ENCODE results near the gene FMO1. TPM values are rescaled to one million over a fixed set of nuclear protein-coding genes. Genes with fewer than 3 reads are reported as not detected.

FMO1 gene
- total RNA-seq, 1 donor from 2014 or later = not detected

DNA sequence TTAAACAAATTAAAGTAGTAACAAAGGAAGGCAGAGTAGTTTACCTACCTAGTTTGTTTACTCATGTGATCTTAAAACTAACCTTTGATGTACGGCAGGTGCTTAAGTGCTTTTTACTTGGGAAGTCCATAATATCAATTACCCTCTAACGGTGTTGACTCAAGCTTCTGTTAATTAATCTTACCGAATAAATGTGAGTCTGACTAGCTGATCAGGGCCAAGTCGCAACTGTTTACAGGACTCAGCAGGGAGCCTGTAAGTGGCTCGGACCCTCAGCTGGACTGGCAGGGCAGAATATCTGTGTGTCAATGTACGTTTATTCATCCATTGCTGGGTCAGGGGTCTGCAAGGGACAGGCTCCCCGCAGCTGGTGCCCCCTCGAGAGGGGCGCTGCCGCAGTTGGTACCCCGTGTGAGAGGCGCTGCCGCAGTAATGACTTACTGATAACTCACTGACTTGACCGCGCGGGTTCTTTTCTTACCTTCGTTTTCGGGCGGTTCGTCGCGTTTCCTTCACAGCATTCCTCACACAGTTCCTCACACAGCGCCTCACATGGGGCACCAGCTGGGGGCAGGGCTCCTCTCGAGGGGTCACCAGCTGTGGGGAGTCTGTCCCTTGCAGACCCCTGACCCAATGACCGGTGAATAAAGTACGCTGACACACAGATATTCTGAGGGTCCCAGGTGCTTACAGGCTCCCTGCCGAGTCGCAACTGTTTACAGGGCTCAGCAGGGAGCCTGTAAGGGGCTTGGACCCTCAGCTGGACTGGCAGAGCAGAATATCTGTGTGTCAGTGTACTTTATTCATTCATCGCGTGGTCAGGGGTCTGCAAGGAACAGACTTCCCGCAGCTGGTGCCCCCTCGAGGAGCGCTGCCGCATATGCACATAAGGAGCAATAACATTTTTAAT, 3.0 kb downstream of the FMO1 start:
- intact Hi-C loops (cut with micrococcal nuclease) = no loop called here
- no peaks in the 10 kb centered on the region for H3K36me3 Mint-ChIP-seq (ENCODE audit: low read depth)
- no peaks in the 10 kb centered on the region for H3K9me3 Mint-ChIP-seq
- peaks cover 9% of the 10 kb centered on the region for H3K4me1 Mint-ChIP-seq (ENCODE audit: low read depth)
- H3K27me3 Mint-ChIP-seq (ENCODE audit: low read depth) = peaks cover 51% of the 10 kb centered on the region
- H3K27ac Mint-ChIP-seq = no peak overlapping the region
- H3K4me3 Mint-ChIP-seq (ENCODE audit: low read depth) = peak overlapping the region; percentile 77
- DNase-seq (ENCODE audit: low spot score) = peak; percentile 18

DNA sequence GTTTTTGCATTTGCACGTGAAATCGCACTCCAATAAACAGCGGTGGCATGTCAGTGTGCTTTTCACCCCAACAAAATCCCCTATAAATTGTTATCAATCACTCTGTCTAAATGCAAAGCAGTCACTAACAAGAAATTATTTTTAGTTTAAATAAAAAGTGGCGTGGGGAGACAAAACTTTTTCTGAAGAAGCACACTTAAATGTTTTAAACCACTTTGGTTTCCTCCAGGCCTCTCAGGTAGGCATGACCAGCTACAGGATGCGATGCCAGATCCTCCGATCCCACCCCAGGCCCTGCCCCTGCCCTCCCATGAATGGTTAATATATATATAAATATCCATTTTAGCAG, 3.6 kb downstream of the FMO1 start:
- peak overlapping the region; percentile 77 for H3K4me3 Mint-ChIP-seq (ENCODE audit: low read depth)
- peaks cover 9% of the 10 kb centered on the region for H3K4me1 Mint-ChIP-seq (ENCODE audit: low read depth)
- DNase-seq (ENCODE audit: low spot score) = no peak
- no peak overlapping the region for H3K27ac Mint-ChIP-seq
- H3K27me3 Mint-ChIP-seq (ENCODE audit: low read depth) = peaks cover 51% of the 10 kb centered on the region
- intact Hi-C loops (cut with micrococcal nuclease) = no loop called here
- H3K36me3 Mint-ChIP-seq (ENCODE audit: low read depth) = no peaks in the 10 kb centered on the region
- no peaks in the 10 kb centered on the region for H3K9me3 Mint-ChIP-seq

DNA sequence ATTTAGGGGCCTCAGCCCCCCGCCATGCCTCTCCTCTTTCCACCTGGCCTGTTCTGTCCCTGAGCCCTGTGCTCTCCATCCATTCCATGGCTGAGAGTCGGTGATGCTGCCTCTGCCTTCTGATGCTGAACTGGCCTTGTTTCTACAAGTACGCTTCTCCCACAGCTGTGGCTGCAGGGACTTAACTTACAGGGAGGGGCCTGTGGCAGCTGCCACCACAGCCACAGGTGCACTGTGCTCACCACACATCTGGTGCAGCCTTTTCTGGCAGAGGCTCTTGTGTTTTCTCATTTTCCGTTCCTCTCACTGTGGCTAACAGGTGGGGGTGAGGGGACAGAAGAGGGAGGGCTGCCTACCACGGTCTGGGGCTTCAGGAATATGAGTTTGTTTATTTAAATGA, 4.2 kb downstream of the FMO1 start:
- Mint-ChIP-seq H3K36me3 (ENCODE audit: low read depth) (no peaks in the 10 kb centered on the region), H3K27me3 (ENCODE audit: low read depth) (peaks cover 51% of the 10 kb centered on the region), H3K9me3 (no peaks in the 10 kb centered on the region), H3K27ac (no peak overlapping the region), H3K4me3 (ENCODE audit: low read depth) (peak overlapping the region; percentile 49), H3K4me1 (ENCODE audit: low read depth) (peaks cover 9% of the 10 kb centered on the region)
- intact Hi-C loops (cut with micrococcal nuclease) = no loop called here
- DNase-seq (ENCODE audit: low spot score) = no peak

DNA sequence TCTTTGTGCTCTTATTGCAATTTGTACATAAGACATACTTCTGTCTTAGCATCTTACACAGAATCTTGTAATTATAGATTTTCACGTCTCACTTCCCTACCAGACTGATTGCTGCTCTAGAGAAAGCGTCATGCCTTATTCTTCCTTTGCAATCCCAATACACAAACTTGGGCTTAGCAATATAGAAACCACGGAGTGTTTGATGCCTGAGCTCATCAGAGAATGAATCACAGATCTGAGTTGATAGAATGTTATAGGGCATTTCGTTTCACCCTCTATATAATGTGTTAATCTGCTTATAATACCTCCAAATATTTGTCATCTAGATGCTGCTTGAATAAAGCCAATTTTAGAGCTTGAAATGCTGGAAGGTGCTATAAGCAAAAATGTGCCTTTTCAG, 6.6 kb downstream of the FMO1 start:
- Mint-ChIP-seq H3K4me3 (ENCODE audit: low read depth) (no peak overlapping the region), H3K9me3 (no peaks in the 10 kb centered on the region), H3K27me3 (ENCODE audit: low read depth) (peaks cover 37% of the 10 kb centered on the region), H3K36me3 (ENCODE audit: low read depth) (no peaks in the 10 kb centered on the region), H3K4me1 (ENCODE audit: low read depth) (peaks cover 9% of the 10 kb centered on the region), H3K27ac (no peak overlapping the region)
- intact Hi-C loops (cut with micrococcal nuclease) = no loop called here
- no peak for DNase-seq (ENCODE audit: low spot score)

DNA sequence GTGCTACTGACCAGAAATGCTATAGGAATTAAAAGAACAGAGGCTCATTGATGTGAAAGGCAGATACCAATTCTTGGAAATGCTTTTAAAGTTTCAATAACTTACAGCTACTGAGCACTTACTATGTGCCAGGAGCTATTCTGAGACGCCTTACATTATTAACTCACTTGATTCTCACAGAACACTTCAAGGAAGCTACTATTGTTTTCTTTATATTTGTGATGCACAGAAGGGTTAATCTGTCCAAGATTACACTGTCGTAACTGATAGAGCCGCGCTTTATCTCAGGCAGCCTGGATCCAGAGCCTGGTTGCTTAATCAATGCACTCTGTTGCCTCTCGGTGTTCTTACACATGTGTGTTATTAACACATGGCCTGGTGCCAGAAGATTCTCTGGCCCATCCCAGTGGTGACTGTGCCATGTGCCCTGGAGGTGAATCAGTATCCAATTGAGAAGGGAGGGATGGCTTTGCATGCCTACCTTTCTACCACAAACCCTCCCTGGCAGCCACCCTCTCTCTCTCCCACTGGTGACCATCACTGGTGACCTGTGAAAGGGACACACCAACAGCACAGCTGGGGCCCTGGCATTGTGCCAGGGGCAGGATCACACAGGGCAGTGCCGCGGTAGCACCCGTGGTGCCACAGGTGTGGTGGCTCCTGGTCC, 8.8 kb downstream of the FMO1 start:
- peaks cover 22% of the 10 kb centered on the region for H3K27me3 Mint-ChIP-seq (ENCODE audit: low read depth)
- H3K9me3 Mint-ChIP-seq = no peaks in the 10 kb centered on the region
- no peak overlapping the region for H3K27ac Mint-ChIP-seq
- intact Hi-C loops (cut with micrococcal nuclease) = no loop called here
- H3K36me3 Mint-ChIP-seq (ENCODE audit: low read depth) = no peaks in the 10 kb centered on the region
- H3K4me3 Mint-ChIP-seq (ENCODE audit: low read depth) = no peak overlapping the region
- peaks cover 4% of the 10 kb centered on the region for H3K4me1 Mint-ChIP-seq (ENCODE audit: low read depth)
- no peak for DNase-seq (ENCODE audit: low spot score)

DNA sequence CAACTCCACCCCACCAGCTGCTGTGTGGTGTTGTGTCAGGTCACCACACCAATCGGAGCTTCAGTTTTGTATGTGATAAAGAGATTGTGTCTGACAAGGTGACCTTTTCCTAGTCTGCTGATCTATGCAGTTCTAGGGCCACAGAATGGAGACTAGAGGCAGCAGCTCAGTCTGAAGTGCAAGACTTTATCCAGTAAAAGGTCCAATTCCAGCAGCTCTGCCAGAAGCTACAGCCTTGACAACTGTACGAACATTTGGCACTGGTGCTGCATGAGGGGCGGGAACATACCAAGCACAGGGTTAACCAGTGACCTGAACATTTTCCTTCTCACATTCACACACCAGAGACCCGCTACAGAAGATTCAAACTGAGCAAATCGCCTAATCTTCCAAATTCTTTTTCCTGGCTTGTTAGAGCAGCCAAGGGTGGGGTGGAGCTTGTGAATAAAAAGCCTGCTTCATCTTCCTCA, 9.3 kb downstream of the FMO1 start:
- Mint-ChIP-seq H3K27ac (no peak overlapping the region), H3K36me3 (ENCODE audit: low read depth) (no peaks in the 10 kb centered on the region)
- intact Hi-C loops (cut with micrococcal nuclease) = no loop called here

DNA sequence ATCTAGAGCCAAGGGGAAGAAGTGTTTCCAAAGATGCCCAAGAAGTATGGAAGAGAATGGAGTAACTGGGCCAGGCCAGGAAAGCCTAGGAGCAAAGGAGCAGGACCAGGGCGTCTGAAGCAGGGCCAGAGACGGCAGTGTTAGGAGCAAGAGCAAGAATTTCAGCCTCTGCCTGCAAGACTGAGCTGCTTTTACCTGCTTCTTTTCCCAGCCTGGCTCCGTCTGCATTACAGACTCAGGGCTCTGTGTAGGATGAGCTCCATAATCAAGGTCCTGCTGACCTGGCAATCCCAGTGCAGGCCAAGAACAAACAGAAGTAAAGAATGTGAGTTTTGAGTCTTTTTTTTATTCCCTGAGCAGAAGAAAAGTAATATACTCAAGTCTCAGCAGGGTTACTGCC, 10.1 kb downstream of the FMO1 start:
- intact Hi-C loops (cut with micrococcal nuclease) = no loop called here
- Mint-ChIP-seq H3K27ac (no peak overlapping the region), H3K27me3 (ENCODE audit: low read depth) (peaks cover 13% of the 10 kb centered on the region), H3K4me1 (ENCODE audit: low read depth) (no peaks in the 10 kb centered on the region), H3K36me3 (ENCODE audit: low read depth) (no peaks in the 10 kb centered on the region), H3K9me3 (no peaks in the 10 kb centered on the region), H3K4me3 (ENCODE audit: low read depth) (no peak overlapping the region)
- DNase-seq (ENCODE audit: low spot score) = no peak

More for the DNA sequence above, 9.3 kb downstream of the FMO1 start:
- Mint-ChIP-seq H3K27me3 (ENCODE audit: low read depth) (peaks cover 18% of the 10 kb centered on the region), H3K4me1 (ENCODE audit: low read depth) (peaks cover under 1% of the 10 kb centered on the region), H3K9me3 (no peaks in the 10 kb centered on the region), H3K4me3 (ENCODE audit: low read depth) (no peak overlapping the region)
- DNase-seq (ENCODE audit: low spot score) = no peak

DNA sequence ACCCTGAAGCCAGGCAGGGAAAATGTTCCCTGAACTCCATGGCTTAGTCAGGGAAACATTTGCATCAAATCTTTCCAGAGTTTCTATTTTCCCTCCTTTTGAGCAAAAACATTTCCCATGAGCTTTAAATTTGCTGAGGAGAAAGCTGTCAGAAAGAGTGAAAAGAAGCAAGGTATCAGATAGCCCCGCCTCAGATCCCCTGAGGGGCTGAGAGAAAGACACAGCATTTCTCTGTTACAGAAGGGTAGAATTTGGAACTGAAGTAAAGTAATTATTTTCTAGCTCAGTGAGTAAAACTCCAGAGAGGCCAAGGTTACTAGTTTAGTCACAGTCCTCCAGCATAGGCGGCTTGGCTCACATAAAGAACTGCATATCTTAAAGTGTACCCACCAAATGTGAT, 10.6 kb downstream of the FMO1 start:
- H3K27me3 Mint-ChIP-seq (ENCODE audit: low read depth) = peaks cover 12% of the 10 kb centered on the region
- intact Hi-C loops (cut with micrococcal nuclease) = no loop called here
- H3K36me3 Mint-ChIP-seq (ENCODE audit: low read depth) = no peaks in the 10 kb centered on the region
- no peaks in the 10 kb centered on the region for H3K9me3 Mint-ChIP-seq
- H3K4me1 Mint-ChIP-seq (ENCODE audit: low read depth) = no peaks in the 10 kb centered on the region
- H3K4me3 Mint-ChIP-seq (ENCODE audit: low read depth) = no peak overlapping the region
- DNase-seq (ENCODE audit: low spot score) = no peak
- no peak overlapping the region for H3K27ac Mint-ChIP-seq

DNA sequence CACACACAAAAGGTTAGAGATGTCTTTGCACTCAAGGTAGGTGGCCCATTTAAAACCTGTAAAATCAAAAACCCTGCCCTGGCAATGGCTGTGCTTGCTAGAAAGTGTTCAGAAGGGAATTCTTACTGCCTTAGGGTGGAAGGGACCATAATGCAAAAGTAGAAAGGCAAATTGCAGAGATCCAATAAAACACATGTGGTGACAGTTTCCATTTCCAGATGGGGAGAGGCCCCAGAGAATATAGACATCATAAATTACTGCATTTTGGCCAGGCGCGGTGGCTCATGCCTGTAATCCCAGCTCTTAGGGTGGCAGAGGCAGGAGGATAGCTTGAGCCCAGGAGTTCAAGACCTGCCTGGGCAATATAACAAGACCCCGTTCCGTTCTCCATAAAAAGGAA, 13.0 kb downstream of the FMO1 start:
- no peaks in the 10 kb centered on the region for H3K9me3 Mint-ChIP-seq
- DNase-seq (ENCODE audit: low spot score) = no peak
- no peak overlapping the region for H3K4me3 Mint-ChIP-seq (ENCODE audit: low read depth)
- H3K27me3 Mint-ChIP-seq (ENCODE audit: low read depth) = no peaks in the 10 kb centered on the region
- H3K27ac Mint-ChIP-seq = no peak overlapping the region
- intact Hi-C loops (cut with micrococcal nuclease) = no loop called here
- no peaks in the 10 kb centered on the region for H3K36me3 Mint-ChIP-seq (ENCODE audit: low read depth)
- no peaks in the 10 kb centered on the region for H3K4me1 Mint-ChIP-seq (ENCODE audit: low read depth)

DNA sequence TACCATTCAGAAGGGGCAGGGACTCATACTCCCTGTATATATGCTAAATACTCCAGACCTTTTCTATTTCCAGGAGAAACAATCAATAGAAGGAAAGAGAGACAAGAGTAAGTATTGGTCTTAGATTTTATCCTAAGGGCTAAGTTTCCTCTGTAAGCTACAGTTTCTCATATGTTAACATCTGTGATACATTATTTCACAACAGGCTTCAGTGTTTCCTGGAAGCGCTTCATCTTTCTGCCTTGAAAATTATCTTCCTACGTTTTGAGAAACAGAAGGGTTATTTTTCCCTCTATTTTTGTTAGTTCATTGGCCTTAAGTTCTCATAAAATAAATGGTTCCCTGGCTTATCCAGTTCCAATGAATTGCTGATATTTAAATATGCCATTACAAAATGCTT, 15.6 kb downstream of the FMO1 start:
- DNase-seq (ENCODE audit: low spot score) = no peak
- no peak overlapping the region for H3K27ac Mint-ChIP-seq
- no peaks in the 10 kb centered on the region for H3K36me3 Mint-ChIP-seq (ENCODE audit: low read depth)

DNA sequence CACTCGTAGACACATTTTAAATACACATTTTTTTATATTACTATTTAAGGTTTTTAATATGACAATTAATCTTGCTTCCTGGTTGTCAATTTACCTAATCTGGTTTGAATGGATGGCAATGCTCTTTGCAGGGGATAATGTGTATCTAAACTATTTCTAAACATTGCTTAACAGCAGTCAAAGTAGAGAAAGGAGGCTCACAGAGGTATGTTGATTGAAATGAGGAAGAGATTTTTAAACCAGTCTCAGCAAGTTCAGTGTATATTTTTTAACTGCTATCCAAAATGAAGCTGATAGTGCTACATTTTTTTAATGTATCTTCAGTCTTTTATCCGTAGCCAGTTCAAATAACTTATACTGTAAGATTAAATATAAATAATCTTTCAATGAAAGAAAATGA, 17.4 kb downstream of the FMO1 start:
- Mint-ChIP-seq H3K27me3 (ENCODE audit: low read depth) (peaks cover 11% of the 10 kb centered on the region), H3K9me3 (no peaks in the 10 kb centered on the region), H3K27ac (no peak overlapping the region), H3K4me3 (ENCODE audit: low read depth) (no peak overlapping the region), H3K36me3 (ENCODE audit: low read depth) (no peaks in the 10 kb centered on the region), H3K4me1 (ENCODE audit: low read depth) (no peaks in the 10 kb centered on the region)
- DNase-seq (ENCODE audit: low spot score) = no peak
- intact Hi-C loops (cut with micrococcal nuclease) = no loop called here

More for the DNA sequence above, 15.6 kb downstream of the FMO1 start:
- Mint-ChIP-seq H3K4me3 (ENCODE audit: low read depth) (no peak overlapping the region), H3K4me1 (ENCODE audit: low read depth) (no peaks in the 10 kb centered on the region), H3K27me3 (ENCODE audit: low read depth) (peaks cover 7% of the 10 kb centered on the region), H3K9me3 (no peaks in the 10 kb centered on the region)
- intact Hi-C loops (cut with micrococcal nuclease) = no loop called here

DNA sequence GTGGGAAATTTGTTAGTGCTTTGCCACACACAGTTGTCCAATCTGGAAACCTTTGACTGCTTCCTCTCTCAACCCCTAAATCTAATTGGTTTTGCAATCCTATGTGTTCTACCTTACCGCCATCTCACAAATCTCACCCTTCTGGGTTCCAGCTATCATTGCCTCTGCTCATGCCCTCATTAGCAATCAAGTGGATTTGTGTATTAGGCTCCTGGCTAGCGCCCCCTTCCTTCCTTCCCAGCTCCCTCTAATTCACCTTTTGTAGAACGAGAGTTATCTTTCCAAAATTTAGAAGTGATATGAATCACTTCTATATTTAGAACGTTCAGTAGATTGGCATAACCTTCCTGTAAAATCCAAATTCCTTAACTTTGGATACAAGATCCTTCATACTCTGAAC, 18.6 kb downstream of the FMO1 start:
- Mint-ChIP-seq H3K27ac (no peak overlapping the region), H3K27me3 (ENCODE audit: low read depth) (peaks cover 19% of the 10 kb centered on the region), H3K4me1 (ENCODE audit: low read depth) (no peaks in the 10 kb centered on the region), H3K4me3 (ENCODE audit: low read depth) (no peak overlapping the region), H3K36me3 (ENCODE audit: low read depth) (no peaks in the 10 kb centered on the region), H3K9me3 (no peaks in the 10 kb centered on the region)
- intact Hi-C loops (cut with micrococcal nuclease) = no loop called here
- DNase-seq (ENCODE audit: low spot score) = no peak

DNA sequence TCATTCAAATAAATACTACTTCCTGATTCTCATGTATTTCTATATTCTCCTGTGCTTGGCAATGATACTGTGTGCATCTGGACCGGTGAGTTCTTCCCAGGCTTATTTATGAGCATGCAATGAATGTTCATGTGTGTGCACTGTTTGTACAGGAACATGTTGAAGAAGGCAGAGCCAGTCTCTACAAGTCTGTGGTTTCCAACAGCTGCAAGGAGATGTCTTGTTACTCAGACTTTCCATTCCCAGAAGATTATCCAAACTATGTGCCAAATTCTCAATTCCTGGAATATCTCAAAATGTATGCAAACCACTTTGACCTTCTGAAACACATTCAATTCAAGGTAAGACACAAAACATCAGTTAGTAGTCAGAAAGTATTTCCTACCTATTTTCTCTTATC, 19.1 kb downstream of the FMO1 start:
- Mint-ChIP-seq H3K36me3 (ENCODE audit: low read depth) (no peaks in the 10 kb centered on the region), H3K9me3 (no peaks in the 10 kb centered on the region), H3K27ac (no peak overlapping the region), H3K27me3 (ENCODE audit: low read depth) (peaks cover 19% of the 10 kb centered on the region), H3K4me3 (ENCODE audit: low read depth) (no peak overlapping the region), H3K4me1 (ENCODE audit: low read depth) (no peaks in the 10 kb centered on the region)
- no peak for DNase-seq (ENCODE audit: low spot score)
- intact Hi-C loops (cut with micrococcal nuclease) = no loop called here

Data from activated T-helper 2 cell treated with anti-CD3 and anti-CD28 coated beads, Interferon-gamma antibody, Interleukin-2, Interleukin-4, amounts not matched to agents 10 μg/mL and 5 μg/mL and 100 μg/mL, durations not matched to agents 14 hours and 24 hours and 36 hours (primary cell).